MM.1S (cell line): Measurements from ENCODE around the gene P2RY6.

ENCODE experiments used
- DNase-seq: peaks from one replicate; pipeline ENCODE4 v3.0.0-alpha.2; 2015
- H2AFZ ChIP-seq: fragments of 300-600 bp; sonication (generic); 2 replicates; pipeline ENCODE4 v1.6.0; 2016; ENCODE audit warnings: antibody characterized with exemption, low read length
- H3F3A ChIP-seq: fragments of 300-600 bp; sonication (generic); 2 replicates; pipeline ENCODE4 v1.6.1; 2016; ENCODE audit warnings: mild to moderate bottlenecking, antibody characterized with exemption, low read length, moderate library complexity, mixed read lengths; ENCODE audit not compliant: insufficient read depth
- H3K27ac ChIP-seq: fragments of 300-600 bp; sonication (generic); 2 replicates; pipeline ENCODE4 v1.5.1; 2016; ENCODE audit warnings: mild to moderate bottlenecking, low read length
- H3K27me3 ChIP-seq: fragments of 300-600 bp; sonication (generic); replicated peaks from 2 replicates; pipeline ENCODE4 v1.6.0; 2016; ENCODE audit warnings: low read length; ENCODE audit not compliant: insufficient read depth
- H3K36me3 ChIP-seq: fragments of 300-600 bp; sonication (generic); replicated peaks from 2 replicates; pipeline ENCODE4 v1.6.1; 2016; ENCODE audit warnings: mild to moderate bottlenecking, low read length, mixed read lengths; ENCODE audit not compliant: insufficient read depth
- H3K4me1 ChIP-seq: fragments of 300-600 bp; sonication (generic); 2 replicates; pipeline ENCODE4 v1.6.1; 2016; ENCODE audit warnings: low read length, mixed read lengths
- H3K4me2 ChIP-seq: fragments of 300-600 bp; sonication (generic); 2 replicates; pipeline ENCODE4 v1.6.0; 2016; ENCODE audit warnings: low read depth, low read length
- H3K4me3 ChIP-seq: fragments of 300-600 bp; sonication (generic); 2 replicates; pipeline ENCODE4 v1.5.1; 2016; ENCODE audit warnings: low read length, mixed read lengths
- H3K79me2 ChIP-seq: fragments of 300-600 bp; sonication (generic); 2 replicates; pipeline ENCODE4 v1.6.1; 2016; ENCODE audit warnings: mixed run types, low read length, mixed read lengths
- H3K9ac ChIP-seq: fragments of 300-600 bp; sonication (generic); 2 replicates; pipeline ENCODE4 v1.6.1; 2016; ENCODE audit warnings: low read length, mixed read lengths
- H3K9me2 ChIP-seq: fragments of 300-600 bp; sonication (generic); replicated peaks from 2 replicates; pipeline ENCODE4 v1.6.1; 2016; ENCODE audit warnings: mild to moderate bottlenecking, low read length, mixed read lengths; ENCODE audit not compliant: insufficient read depth
- H3K9me3 ChIP-seq: fragments of 300-600 bp; sonication (generic); replicated peaks from 2 replicates; pipeline ENCODE4 v1.6.1; 2016; ENCODE audit warnings: mild to moderate bottlenecking, low read length, mixed read lengths; ENCODE audit not compliant: insufficient read depth
- H4K20me1 ChIP-seq: fragments of 300-600 bp; sonication (generic); 2 replicates; pipeline ENCODE4 v1.6.1; 2016; ENCODE audit warnings: mild to moderate bottlenecking, low read length, moderate library complexity, mixed read lengths; ENCODE audit not compliant: insufficient read depth
- CTCF ChIP-seq: fragments of 300-600 bp; sonication (generic); IDR thresholded peaks from 2 replicates; pipeline ENCODE4 v1.5.1; 2016; ENCODE audit warnings: antibody characterized with exemption, low read length, mixed read lengths
- EZH2 ChIP-seq: fragments of 300-600 bp; sonication (generic); optimal IDR thresholded peaks from 2 replicates; pipeline ENCODE3; 2017; ENCODE audit warnings: low read depth, mild to moderate bottlenecking, antibody characterized with exemption, low read length, mixed read lengths
- EZH2phosphoT487 ChIP-seq: fragments of 300-600 bp; sonication (generic); IDR thresholded peaks from 2 replicates; pipeline ENCODE4 v1.6.1; 2018; ENCODE audit warnings: antibody characterized with exemption, low read length

P2RY6 gene

GRCh38 chr11:73245461-73245860 is 26.7 kb upstream of the P2RY6 start:
- H3K27ac ChIP-seq = no peak overlapping the region
- no peaks in the 10 kb centered on the region for H3K9me3 ChIP-seq
- H3K4me3 ChIP-seq = no peak overlapping the region
- H2AFZ ChIP-seq = no peak overlapping the region
- no peak overlapping the region for H3K4me2 ChIP-seq
- H3K9me2 ChIP-seq = no peaks in the 10 kb centered on the region
- H4K20me1 ChIP-seq = no peaks in the 10 kb centered on the region
- peaks cover 28% of the 10 kb centered on the region for H3K4me1 ChIP-seq
- no peak for DNase-seq
- TF ChIP-seq EZH2 (no peak), CTCF (no peak), EZH2phosphoT487 (no peak)
- H3K36me3 ChIP-seq = no peaks in the 10 kb centered on the region
- no peaks in the 10 kb centered on the region for H3K27me3 ChIP-seq
- H3K79me2 ChIP-seq = no peaks in the 10 kb centered on the region
- peaks cover 23% of the 10 kb centered on the region for H3F3A ChIP-seq
- no peak overlapping the region for H3K9ac ChIP-seq

- TF ChIP-seq CTCF (no peak), EZH2phosphoT487 (no peak), EZH2 (no peak)
- Histone ChIP-seq H3K4me2 (no peak overlapping the region), H3K4me1 (peaks cover 31% of the 10 kb centered on the region), H3F3A (peaks cover 26% of the 10 kb centered on the region), H3K9ac (no peak overlapping the region), H2AFZ (no peak overlapping the region), H3K9me3 (no peaks in the 10 kb centered on the region), H3K4me3 (no peak overlapping the region), H4K20me1 (no peaks in the 10 kb centered on the region), H3K36me3 (no peaks in the 10 kb centered on the region), H3K9me2 (no peaks in the 10 kb centered on the region), H3K79me2 (no peaks in the 10 kb centered on the region), H3K27ac (no peak overlapping the region), H3K27me3 (no peaks in the 10 kb centered on the region)
- no peak for DNase-seq
These were observed 25.8 kb upstream of the P2RY6 start for GRCh38 chr11:73246303-73246702.

- no peak overlapping the region for H3K4me3 ChIP-seq
- peak overlapping the region; percentile 48 for H3K9ac ChIP-seq
- H4K20me1 ChIP-seq = no peaks in the 10 kb centered on the region
- peak overlapping the region; percentile 36; the same call in 1 of the 2 replicates for H3K4me2 ChIP-seq
- peaks cover 26% of the 10 kb centered on the region for H3K4me1 ChIP-seq
- no peaks in the 10 kb centered on the region for H3K9me2 ChIP-seq
- H3K79me2 ChIP-seq = no peaks in the 10 kb centered on the region
- H3K27me3 ChIP-seq = no peaks in the 10 kb centered on the region
- peaks cover 34% of the 10 kb centered on the region for H3F3A ChIP-seq
- no peaks in the 10 kb centered on the region for H3K36me3 ChIP-seq
- no peaks in the 10 kb centered on the region for H3K9me3 ChIP-seq
- TF ChIP-seq EZH2phosphoT487 = no peak
- no peak for TF ChIP-seq EZH2
- no peak for TF ChIP-seq CTCF
- no peak for DNase-seq
- 0 out of 2 replicates have a peak overlapping the region, but pooled peaks have one; percentile 39 for H2AFZ ChIP-seq
- H3K27ac ChIP-seq = peak overlapping the region; percentile 98
These were observed 23.5 kb upstream of the P2RY6 start for GRCh38 chr11:73248526-73249185.
